ENCODE results near the gene NR6A1.

GRCh38 chr9:124676159-124676551, 95.0 kb downstream of the NR6A1 start:
- TF ChIP-seq CTCF (IDR thresholded peaks at IDR 0.05), result no peak
- TF ChIP-seq ZFX (IDR thresholded peaks at IDR 0.05; ENCODE audit: borderline replicate concordance), result no peak

Measured in 22Rv1 (cell line).